Osteoblast (primary cell): ENCODE data around the gene FBLIM1. TPM values are rescaled to one million over a fixed set of nuclear protein-coding genes. Genes with fewer than 3 reads are reported as not detected.
A peak's percentile ranks its signal among the peaks of the same experiment; 100 is the strongest.

Source experiments
- DNase-seq: peaks from one replicate; pipeline ENCODE4 v3.0.0; 2011; ENCODE audit warnings: low spot score, mixed read lengths; ENCODE audit not compliant: insufficient read length; ENCODE audit errors: missing footprints
- H2AFZ ChIP-seq: 2 replicates; pipeline ENCODE4 v1.6.0; 2011; ENCODE audit warnings: mild to moderate bottlenecking, low read length
- H3K27ac ChIP-seq: 2 replicates; pipeline ENCODE4 v1.5.1; 2011; ENCODE audit warnings: mild to moderate bottlenecking, low read depth, low read length, moderate library complexity
- H3K27me3 ChIP-seq: 2 replicates; pipeline ENCODE4 v1.6.0; 2012; ENCODE audit warnings: mild to moderate bottlenecking, control low read depth, inconsistent platforms, low read length, moderate library complexity; ENCODE audit not compliant: insufficient read depth
- H3K36me3 ChIP-seq: 2 replicates; pipeline ENCODE4 v1.5.1; 2011; ENCODE audit warnings: mild to moderate bottlenecking, low read length, control low read depth, moderate library complexity; ENCODE audit not compliant: insufficient read depth
- H3K4me1 ChIP-seq: 2 replicates; pipeline ENCODE4 v1.5.1; 2011; ENCODE audit warnings: mild to moderate bottlenecking, low read length, control low read depth, moderate library complexity; ENCODE audit not compliant: insufficient read depth
- H3K4me2 ChIP-seq: 2 replicates; pipeline ENCODE4 v1.6.0; 2011; ENCODE audit warnings: mild to moderate bottlenecking, low read length; ENCODE audit not compliant: insufficient read depth
- H3K4me3 ChIP-seq: fragments of 200-600 bp; sonication (generic); 3 replicates; pipeline ENCODE4 v1.5.1; 2012; ENCODE audit warnings: mild to moderate bottlenecking, low read length, inconsistent platforms; ENCODE audit not compliant: insufficient read depth
- H3K79me2 ChIP-seq: 2 replicates; pipeline ENCODE4 v1.6.0; 2012; ENCODE audit warnings: mild to moderate bottlenecking, low read length, control low read depth, inconsistent platforms; ENCODE audit not compliant: insufficient read depth
- H3K9me3 ChIP-seq: 2 replicates; pipeline ENCODE4 v1.5.1; 2011; ENCODE audit warnings: low read depth, low read length, control low read depth
- H4K20me1 ChIP-seq: 2 replicates; pipeline ENCODE4 v1.6.0; 2012; ENCODE audit warnings: mild to moderate bottlenecking, low read length, control low read depth; ENCODE audit not compliant: insufficient read depth
- total RNA-seq: library from RNA; depleted of rRNA; stranded (reverse); fragments of >200 nt; gene quantifications from 2 replicates; pipeline ENCODE4 v1.2.3, GENCODE V29; 2012
- TF ChIP-seq, protein P1 (sequence below): IDR thresholded peaks from 2 replicates; pipeline ENCODE4 v1.5.1; 2011; ENCODE audit warnings: mild to moderate bottlenecking, low read depth, low read length, moderate library complexity; ENCODE audit errors: extremely low read depth

FBLIM1 gene
- total RNA-seq, 1 donor = 121 TPM

DNA sequence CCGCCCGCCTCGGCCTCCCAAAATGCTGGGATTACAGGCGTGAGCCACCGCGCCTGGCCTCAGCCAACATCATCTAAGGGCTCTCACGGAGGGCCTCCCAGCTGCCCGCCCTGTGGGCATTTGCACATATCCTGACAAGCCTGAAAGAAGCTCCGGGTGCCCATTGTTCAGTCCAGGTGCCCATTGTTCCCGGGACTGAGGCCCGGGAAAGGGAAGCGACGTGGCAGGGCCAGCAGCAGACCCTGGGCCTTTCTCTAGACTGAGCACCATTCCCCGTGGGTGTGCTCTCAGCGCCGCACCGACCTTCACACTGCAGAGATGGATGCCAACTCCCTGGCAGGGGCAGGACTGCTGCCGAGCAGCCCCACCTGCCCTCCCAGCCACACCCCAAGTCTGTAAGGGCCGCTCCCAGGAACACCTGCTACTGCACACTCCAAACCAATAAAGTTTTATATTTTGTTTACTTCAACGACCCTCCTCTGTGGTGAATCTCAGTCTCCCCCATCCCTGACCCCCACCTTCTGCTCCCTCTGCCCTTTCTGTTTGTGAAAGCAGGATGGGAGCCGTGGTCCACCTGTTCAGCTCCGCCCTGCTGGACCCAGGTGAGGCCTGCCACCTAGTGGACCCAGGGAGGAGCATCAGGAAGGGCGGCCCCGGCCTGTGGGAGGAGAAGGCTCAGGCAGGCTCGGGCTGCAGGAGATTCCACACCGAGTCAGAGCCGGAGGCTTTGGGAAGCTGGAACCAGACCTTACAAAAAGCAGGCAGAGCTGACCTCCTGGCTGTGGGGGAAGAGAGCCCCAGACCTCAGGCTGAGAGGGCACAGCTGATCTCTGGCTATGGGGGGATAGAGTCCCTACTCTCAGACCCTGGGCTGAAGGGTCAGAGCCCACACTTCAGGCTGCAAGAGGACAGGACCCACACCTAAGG is 17.4 kb upstream of the FBLIM1 start:
- Histone ChIP-seq H3K27me3 (no peaks in the 10 kb centered on the region), H2AFZ (no peak overlapping the region), H3K9me3 (no peaks in the 10 kb centered on the region), H3K27ac (no peak overlapping the region), H3K36me3 (no peaks in the 10 kb centered on the region), H4K20me1 (no peaks in the 10 kb centered on the region), H3K4me3 (no peak overlapping the region), H3K4me1 (no peaks in the 10 kb centered on the region), H3K79me2 (no peaks in the 10 kb centered on the region), H3K4me2 (no peak overlapping the region)
- TF ChIP-seq, protein P1, sequence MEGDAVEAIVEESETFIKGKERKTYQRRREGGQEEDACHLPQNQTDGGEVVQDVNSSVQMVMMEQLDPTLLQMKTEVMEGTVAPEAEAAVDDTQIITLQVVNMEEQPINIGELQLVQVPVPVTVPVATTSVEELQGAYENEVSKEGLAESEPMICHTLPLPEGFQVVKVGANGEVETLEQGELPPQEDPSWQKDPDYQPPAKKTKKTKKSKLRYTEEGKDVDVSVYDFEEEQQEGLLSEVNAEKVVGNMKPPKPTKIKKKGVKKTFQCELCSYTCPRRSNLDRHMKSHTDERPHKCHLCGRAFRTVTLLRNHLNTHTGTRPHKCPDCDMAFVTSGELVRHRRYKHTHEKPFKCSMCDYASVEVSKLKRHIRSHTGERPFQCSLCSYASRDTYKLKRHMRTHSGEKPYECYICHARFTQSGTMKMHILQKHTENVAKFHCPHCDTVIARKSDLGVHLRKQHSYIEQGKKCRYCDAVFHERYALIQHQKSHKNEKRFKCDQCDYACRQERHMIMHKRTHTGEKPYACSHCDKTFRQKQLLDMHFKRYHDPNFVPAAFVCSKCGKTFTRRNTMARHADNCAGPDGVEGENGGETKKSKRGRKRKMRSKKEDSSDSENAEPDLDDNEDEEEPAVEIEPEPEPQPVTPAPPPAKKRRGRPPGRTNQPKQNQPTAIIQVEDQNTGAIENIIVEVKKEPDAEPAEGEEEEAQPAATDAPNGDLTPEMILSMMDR = peak; percentile 79
- peak; percentile 97 for DNase-seq

DNA sequence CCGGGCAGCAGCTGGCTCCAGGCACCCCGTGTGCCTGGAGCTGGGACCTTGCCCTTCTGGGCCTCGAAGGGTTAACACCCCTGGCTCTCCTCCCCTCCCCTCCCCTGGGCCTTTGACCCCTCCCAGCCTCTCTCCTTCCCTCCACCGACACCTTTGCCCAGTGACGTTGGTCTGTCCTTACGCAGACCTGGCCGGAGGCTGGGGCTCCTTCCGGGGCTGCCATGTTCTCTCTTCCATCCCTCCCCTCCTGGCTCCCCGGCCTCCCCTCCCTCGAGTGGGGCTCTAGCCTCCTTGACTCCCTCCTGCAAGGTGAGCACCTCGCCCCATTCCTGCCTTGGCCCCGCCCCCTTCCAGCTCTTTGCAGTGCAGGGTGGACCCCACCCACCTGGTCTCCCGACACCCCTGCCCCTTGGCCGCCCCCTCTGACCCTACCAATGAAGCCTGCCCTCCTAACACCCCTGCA is 16.2 kb upstream of the FBLIM1 start, which contains the start of gene TMEM82:
TMEM82 (plus strand) TSS at position 161 of the 463 bp plus-strand sequence; CDS start at position 222, 61 bp downstream.
- no peaks in the 10 kb centered on the region for H3K9me3 ChIP-seq
- no peak within 1 kb of the TSS for H2AFZ ChIP-seq
- H3K27me3 ChIP-seq = no peaks in the 10 kb centered on the region
- no peak for DNase-seq
- no peaks in the 10 kb centered on the region for H3K4me1 ChIP-seq
- no peak within 1 kb of the TSS for H3K4me3 ChIP-seq
- H3K27ac ChIP-seq = no peak within 1 kb of the TSS
- H3K36me3 ChIP-seq = no peaks in the 10 kb centered on the region
- no peak within 1 kb of the TSS for H3K4me2 ChIP-seq
- no peaks in the 10 kb centered on the region for H4K20me1 ChIP-seq
- TF ChIP-seq, protein P1 = no peak
- no peaks in the 10 kb centered on the region for H3K79me2 ChIP-seq

DNA sequence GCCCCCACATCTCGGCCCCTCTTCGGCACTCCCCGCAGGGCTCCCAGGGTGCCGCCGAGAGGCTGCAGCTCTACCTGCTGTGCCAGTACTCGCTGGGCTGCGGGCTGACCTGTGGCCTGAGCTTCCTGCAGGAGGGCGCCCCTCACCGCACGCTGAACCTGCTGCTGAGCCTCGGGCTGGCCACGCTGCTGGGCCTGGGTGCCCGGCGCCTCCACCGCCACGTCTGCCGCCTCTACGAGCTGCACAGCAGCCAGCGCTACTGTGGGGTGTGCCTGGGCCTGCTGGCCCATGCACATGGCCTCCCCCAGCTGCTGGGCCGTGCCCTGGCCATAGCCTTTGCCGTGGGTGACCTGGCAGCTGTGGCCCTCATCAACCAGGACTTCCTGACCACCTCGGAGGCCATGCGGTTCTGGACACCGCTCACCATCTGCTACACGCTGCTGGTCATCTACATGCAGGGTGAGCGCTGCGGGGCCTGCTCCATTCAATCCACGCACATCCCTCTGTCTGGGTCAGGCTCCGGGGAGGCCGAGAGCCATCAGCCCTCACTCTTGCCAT is 14.4 kb upstream of the FBLIM1 start:
- H2AFZ ChIP-seq = no peak overlapping the region
- no peaks in the 10 kb centered on the region for H3K36me3 ChIP-seq
- no peak for DNase-seq
- H3K27ac ChIP-seq = no peak overlapping the region
- TF ChIP-seq, protein P1 = no peak
- peaks cover under 1% of the 10 kb centered on the region for H3K4me1 ChIP-seq
- H3K4me3 ChIP-seq = no peak overlapping the region
- no peaks in the 10 kb centered on the region for H4K20me1 ChIP-seq
- no peaks in the 10 kb centered on the region for H3K27me3 ChIP-seq
- H3K9me3 ChIP-seq = no peaks in the 10 kb centered on the region
- no peaks in the 10 kb centered on the region for H3K79me2 ChIP-seq
- H3K4me2 ChIP-seq = no peak overlapping the region

DNA sequence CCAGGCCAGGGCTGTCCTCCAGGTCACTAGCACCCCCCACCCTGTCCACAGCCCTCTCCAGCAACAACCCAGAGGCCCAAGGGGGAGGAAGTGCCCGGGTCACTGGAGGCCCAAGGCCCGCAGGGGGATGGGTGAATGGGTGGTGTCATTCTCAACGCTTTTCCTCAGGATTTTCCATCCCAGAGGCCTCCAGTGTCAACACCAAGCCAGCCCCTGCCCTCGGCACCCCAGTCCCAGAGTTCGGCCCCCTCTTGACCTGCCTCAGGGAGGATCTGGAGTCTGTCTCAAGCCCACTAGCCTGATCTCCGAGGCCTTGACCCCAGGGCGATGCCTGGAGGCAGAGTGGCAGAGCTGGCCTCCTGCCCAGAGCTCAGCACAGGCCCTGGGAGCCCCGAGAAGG is 11.2 kb upstream of the FBLIM1 start:
- Histone ChIP-seq H3K4me1 (peaks cover 11% of the 10 kb centered on the region), H3K27ac (no peak overlapping the region), H3K4me3 (no peak overlapping the region), H2AFZ (no peak overlapping the region), H4K20me1 (no peaks in the 10 kb centered on the region), H3K9me3 (no peaks in the 10 kb centered on the region), H3K36me3 (no peaks in the 10 kb centered on the region), H3K4me2 (no peak overlapping the region), H3K27me3 (no peaks in the 10 kb centered on the region), H3K79me2 (no peaks in the 10 kb centered on the region)
- no peak for DNase-seq
- TF ChIP-seq, protein P1 = no peak
